Measurements from ENCODE around the gene PARD3B.

Gene PARD3B

GRCh38 chr2:204946892-204947291 is 401.6 kb downstream of the PARD3B start:
- Histone ChIP-seq H3K36me3 (replicated peaks) (no peaks in the 10 kb centered on the region), H3K27me3 (replicated peaks) (no peaks in the 10 kb centered on the region), H3K27ac (no peak overlapping the region), H3K4me3 (ENCODE audit: low read depth, low read length) (no peak overlapping the region)
- TF ChIP-seq CTCF (IDR thresholded peaks at IDR 0.05; ENCODE audit: low read depth, low read length, missing control alignments) = no peak
- DNase-seq = no peak
- in situ Hi-C loops (cut with HindIII; ENCODE audit: low pct_ligation_motif_present, low sequenced_read_pairs) = no loop called here

GRCh38 chr2:204947405-204947804 is 402.1 kb downstream of the PARD3B start:
- no peak overlapping the region for H3K4me3 ChIP-seq (ENCODE audit: low read depth, low read length)
- no peaks in the 10 kb centered on the region for H3K27me3 ChIP-seq (replicated peaks)
- H3K36me3 ChIP-seq (replicated peaks) = no peaks in the 10 kb centered on the region
- no peak overlapping the region for H3K27ac ChIP-seq
- no peak for TF ChIP-seq CTCF (IDR thresholded peaks at IDR 0.05; ENCODE audit: low read depth, low read length, missing control alignments)
- DNase-seq = no peak
- in situ Hi-C loops (cut with HindIII; ENCODE audit: low pct_ligation_motif_present, low sequenced_read_pairs) = no loop called here

GRCh38 chr2:204948024-204948763 is 402.9 kb downstream of the PARD3B start:
- no peak overlapping the region for H3K4me3 ChIP-seq (ENCODE audit: low read depth, low read length)
- H3K27ac ChIP-seq = no peak overlapping the region
- H3K27me3 ChIP-seq (replicated peaks) = no peaks in the 10 kb centered on the region
- no peak for TF ChIP-seq CTCF (IDR thresholded peaks at IDR 0.05; ENCODE audit: low read depth, low read length, missing control alignments)
- in situ Hi-C loops (cut with HindIII; ENCODE audit: low pct_ligation_motif_present, low sequenced_read_pairs) = no loop called here
- H3K36me3 ChIP-seq (replicated peaks) = no peaks in the 10 kb centered on the region
- no peak for DNase-seq

- in situ Hi-C loops (cut with HindIII; ENCODE audit: low pct_ligation_motif_present, low sequenced_read_pairs) = no loop called here
- H3K4me3 ChIP-seq (ENCODE audit: low read depth, low read length) = no peak overlapping the region
- no peaks in the 10 kb centered on the region for H3K27me3 ChIP-seq (replicated peaks)
- H3K27ac ChIP-seq = no peak overlapping the region
- TF ChIP-seq CTCF (IDR thresholded peaks at IDR 0.05; ENCODE audit: low read depth, low read length, missing control alignments) = no peak
- DNase-seq = no peak
- H3K36me3 ChIP-seq (replicated peaks) = no peaks in the 10 kb centered on the region
Observed at GRCh38 chr2:204948822-204949221, 403.5 kb downstream of the PARD3B start.

GRCh38 chr2:204950695-204951346 is 405.5 kb downstream of the PARD3B start:
- H3K36me3 ChIP-seq (replicated peaks) = no peaks in the 10 kb centered on the region
- no peak overlapping the region for H3K27ac ChIP-seq
- in situ Hi-C loops (cut with HindIII; ENCODE audit: low pct_ligation_motif_present, low sequenced_read_pairs) = no loop called here
- no peak overlapping the region for H3K4me3 ChIP-seq (ENCODE audit: low read depth, low read length)
- H3K27me3 ChIP-seq (replicated peaks) = no peaks in the 10 kb centered on the region
- no peak for TF ChIP-seq CTCF (IDR thresholded peaks at IDR 0.05; ENCODE audit: low read depth, low read length, missing control alignments)
- peak; percentile 39 for DNase-seq

Data from brain microvascular endothelial cell (primary cell).